Pericardium fibroblast (primary cell): Measurements from ENCODE around the gene CYB561. TPM values are rescaled to one million over a fixed set of nuclear protein-coding genes. Genes with fewer than 3 reads are reported as not detected.

Experiments
- total RNA-seq: library from RNA; depleted of rRNA; stranded (reverse); fragments of >200 nt; gene quantifications from 2 replicates; pipeline ENCODE4 v1.2.3, GENCODE V29; 2015

The CYB561 gene
- total RNA-seq = 9.1 and 10.0 TPM in 2 replicates

GRCh38 chr17:63445954-63446752 is at the start of gene CYB561:
Gene CYB561 (minus strand): TSS chr17:63446306. CDS start chr17:63437547, 8,759 bp downstream.

DNA sequence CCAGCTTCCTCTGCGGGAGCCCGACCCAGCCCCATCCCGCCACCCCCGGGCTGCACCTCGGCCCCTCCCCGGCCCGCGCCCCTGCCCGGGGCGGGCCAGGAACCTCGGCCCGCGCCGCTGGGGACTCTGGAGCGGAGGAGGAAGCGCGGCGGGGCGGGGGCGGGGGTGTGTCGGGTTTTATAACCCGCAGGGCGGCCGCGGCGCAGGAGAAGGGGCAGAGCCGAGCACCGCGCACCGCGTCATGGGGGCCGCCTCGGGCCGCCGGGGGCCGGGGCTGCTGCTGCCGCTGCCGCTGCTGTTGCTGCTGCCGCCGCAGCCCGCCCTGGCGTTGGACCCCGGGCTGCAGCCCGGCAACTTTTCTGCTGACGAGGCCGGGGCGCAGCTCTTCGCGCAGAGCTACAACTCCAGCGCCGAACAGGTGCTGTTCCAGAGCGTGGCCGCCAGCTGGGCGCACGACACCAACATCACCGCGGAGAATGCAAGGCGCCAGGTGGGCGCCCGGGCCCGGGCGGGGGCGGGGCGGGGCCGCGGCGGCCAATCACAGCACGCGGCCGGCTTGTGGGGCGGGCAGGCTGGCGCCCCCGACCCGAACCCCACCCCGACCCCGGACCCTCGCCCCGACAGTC is 30.9 kb upstream of the CYB561 start, which contains the start of gene ACE:
ACE (plus strand) TSS at position 208 of the 626 bp plus-strand sequence; CDS start at position 242, 34 bp downstream.

Other genes with a start within 250 kb of the CYB561 start
- 22.8 and 41.0 TPM in 2 replicates for gene ACE, start 30.8 kb upstream of the CYB561 start, total RNA-seq
- not detected in 2 replicates for gene KCNH6, start 77.1 kb upstream of the CYB561 start, total RNA-seq
- 20.3 and 24.0 TPM in 2 replicates for gene DCAF7, start 104.2 kb upstream of the CYB561 start, total RNA-seq
- gene TACO1, start 154.6 kb upstream of the CYB561 start, total RNA-seq = 14.9 and 16.1 TPM in 2 replicates
- 26.4 and 28.0 TPM in 2 replicates for gene MAP3K3, start 176.1 kb upstream of the CYB561 start, total RNA-seq